ENCODE results near the gene LYPD5. TPM values are rescaled to one million over a fixed set of nuclear protein-coding genes. Genes with fewer than 3 reads are reported as not detected.
A peak's percentile ranks its signal among the peaks of the same experiment; 100 is the strongest.
"Not testable (repeated sequence)": the region's sequence is repeated elsewhere in the genome, so short reads cannot be mapped to it uniquely, and the experiment has no call there.

Gene LYPD5
- total RNA-seq, 4 donors from 2014 or later = 2.1 to 5.2 (median 2.6) TPM; not detected in 1

DNA sequence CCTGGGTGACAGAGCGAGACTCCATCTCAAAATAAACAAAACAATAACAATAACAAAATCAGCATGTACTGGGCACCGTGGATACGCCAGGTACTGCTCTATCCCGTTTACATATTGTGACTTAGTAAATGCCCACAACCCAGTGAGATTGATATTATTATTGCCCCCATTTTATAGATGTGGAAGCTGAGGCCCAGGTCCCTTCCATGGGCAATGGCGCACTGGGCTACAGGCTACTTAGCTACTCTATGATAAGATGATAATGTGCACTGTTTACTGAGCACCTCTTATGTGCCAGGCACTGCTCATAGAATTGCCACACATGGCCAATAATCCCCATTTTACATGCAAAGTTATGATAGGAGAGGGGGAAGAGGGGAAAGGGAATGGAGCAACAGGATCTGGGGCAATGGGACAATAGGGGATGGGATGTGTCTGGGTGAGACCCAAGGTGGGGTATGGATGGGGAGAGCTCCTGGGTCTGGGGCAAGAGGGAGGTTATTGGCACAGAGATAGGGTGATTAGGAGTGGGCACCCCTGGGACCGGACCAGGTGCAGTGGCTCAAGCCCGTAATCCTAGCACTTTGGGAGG, 26.9 kb downstream of the LYPD5 start:
- Histone ChIP-seq H3K27ac (no peak overlapping the region), H3K36me3 (no peaks in the 10 kb centered on the region), H3K27me3 (no peaks in the 10 kb centered on the region), H3K9me3 (no peaks in the 10 kb centered on the region), H3K4me1 (peaks cover 31 to 60% (median 44%) of the 10 kb centered on the region in 4 donors), H3K4me3 (no peak overlapping the region)
- no peak for DNase-seq
- in situ Hi-C loops (cut with MboI; ENCODE audit: low pct_ligation_motif_present in 1 of 4, low pct_unique_long_range_greater_than_20kb in 1 of 4, low sequenced_read_pairs in 3 of 4) (no loop called here), intact Hi-C loops (cut with DNase I; ENCODE audit: low total_unique reads) (no loop called here)
- TF ChIP-seq POLR2AphosphoS5 (IDR thresholded peaks at IDR 0.05) (no peak), POLR2A (IDR thresholded peaks at IDR 0.05) (no peak), EP300 (IDR thresholded peaks at IDR 0.05; ENCODE audit: low read depth) (no peak)
- TF ChIP-seq, protein P1, sequence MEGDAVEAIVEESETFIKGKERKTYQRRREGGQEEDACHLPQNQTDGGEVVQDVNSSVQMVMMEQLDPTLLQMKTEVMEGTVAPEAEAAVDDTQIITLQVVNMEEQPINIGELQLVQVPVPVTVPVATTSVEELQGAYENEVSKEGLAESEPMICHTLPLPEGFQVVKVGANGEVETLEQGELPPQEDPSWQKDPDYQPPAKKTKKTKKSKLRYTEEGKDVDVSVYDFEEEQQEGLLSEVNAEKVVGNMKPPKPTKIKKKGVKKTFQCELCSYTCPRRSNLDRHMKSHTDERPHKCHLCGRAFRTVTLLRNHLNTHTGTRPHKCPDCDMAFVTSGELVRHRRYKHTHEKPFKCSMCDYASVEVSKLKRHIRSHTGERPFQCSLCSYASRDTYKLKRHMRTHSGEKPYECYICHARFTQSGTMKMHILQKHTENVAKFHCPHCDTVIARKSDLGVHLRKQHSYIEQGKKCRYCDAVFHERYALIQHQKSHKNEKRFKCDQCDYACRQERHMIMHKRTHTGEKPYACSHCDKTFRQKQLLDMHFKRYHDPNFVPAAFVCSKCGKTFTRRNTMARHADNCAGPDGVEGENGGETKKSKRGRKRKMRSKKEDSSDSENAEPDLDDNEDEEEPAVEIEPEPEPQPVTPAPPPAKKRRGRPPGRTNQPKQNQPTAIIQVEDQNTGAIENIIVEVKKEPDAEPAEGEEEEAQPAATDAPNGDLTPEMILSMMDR (IDR thresholded peaks at IDR 0.05) = no peak
- 62 to 80% methylated on average over 4 to 7 of the region's 7 CpGs for WGBS, 2 donors (ENCODE audit: low coverage in 1 of 2)

DNA sequence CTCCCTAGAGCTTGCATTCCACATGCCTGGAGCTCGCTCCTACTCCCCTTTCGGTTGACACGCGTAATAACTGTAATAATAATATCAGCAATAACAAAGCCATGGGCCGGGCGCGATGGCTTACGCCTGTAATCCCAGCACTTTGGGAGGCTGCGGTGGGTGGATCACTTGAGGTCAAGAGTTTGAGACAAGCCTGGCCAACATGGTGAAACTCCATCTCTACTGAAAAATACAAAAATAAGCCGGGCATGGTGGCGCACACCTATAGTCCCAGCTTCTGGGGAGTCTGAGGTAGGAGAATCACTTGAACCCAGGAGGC, 27.3 kb downstream of the LYPD5 start:
- intact Hi-C loops (cut with DNase I; ENCODE audit: low total_unique reads); H3K36me3 ChIP-seq; H3K27ac ChIP-seq; H3K4me3 ChIP-seq; in situ Hi-C loops (cut with MboI; ENCODE audit: low pct_ligation_motif_present in 1 of 4, low pct_unique_long_range_greater_than_20kb in 1 of 4, low sequenced_read_pairs in 3 of 4); H3K27me3 ChIP-seq; H3K9me3 ChIP-seq; DNase-seq: not testable (repeated sequence)
- 43 to 45% methylated on average over 5 to 11 of the region's 11 CpGs for WGBS, 2 donors (ENCODE audit: low coverage in 1 of 2)
- peaks cover 31 to 57% (median 41%) of the 10 kb centered on the region in 4 donors for H3K4me1 ChIP-seq

DNA sequence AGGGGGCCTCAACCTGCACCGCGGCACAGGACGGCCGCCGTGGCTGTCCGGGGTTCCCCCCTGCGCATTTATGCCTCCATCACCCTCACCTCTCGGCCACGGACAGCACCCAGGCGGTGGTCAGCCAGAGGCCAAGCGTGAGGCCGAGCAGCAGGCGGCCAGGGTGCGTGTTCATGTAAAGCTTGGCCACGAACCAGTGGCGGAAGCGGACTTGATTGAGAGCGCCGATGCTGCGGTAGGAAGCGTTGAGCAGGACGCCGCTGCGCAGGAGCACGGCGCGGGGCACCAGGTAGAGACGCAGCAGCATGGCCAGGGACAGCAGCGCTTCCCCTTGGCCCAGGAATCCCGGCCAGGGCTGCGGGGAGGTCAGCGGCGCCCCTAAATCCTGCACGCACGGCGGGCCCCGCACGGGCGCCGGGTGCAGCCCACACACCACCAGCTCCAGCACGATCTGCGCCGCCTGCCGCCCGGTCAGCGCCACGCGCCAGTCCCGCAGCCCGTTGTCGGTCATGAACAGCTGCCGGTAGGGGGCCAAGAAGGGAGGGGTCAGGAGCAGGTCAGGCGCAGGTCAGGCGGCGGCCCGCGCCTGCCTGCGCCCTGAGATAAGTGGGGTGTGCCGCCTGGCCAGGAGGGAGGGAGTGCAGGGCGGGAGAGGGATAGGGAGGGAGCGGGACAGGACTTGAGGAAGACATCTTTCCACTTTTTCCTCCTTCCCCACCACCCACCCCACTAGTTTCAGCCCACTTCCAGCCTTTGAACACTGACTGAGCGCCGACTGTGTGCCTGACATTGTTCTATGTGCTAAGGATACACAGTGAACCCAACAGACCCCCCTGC, 27.9 kb downstream of the LYPD5 start:
- no peaks in the 10 kb centered on the region for H3K36me3 ChIP-seq
- intact Hi-C loops (cut with DNase I; ENCODE audit: low total_unique reads) = no loop called here
- no peaks in the 10 kb centered on the region for H3K9me3 ChIP-seq
- in situ Hi-C loops (cut with MboI; ENCODE audit: low pct_ligation_motif_present in 1 of 4, low pct_unique_long_range_greater_than_20kb in 1 of 4, low sequenced_read_pairs in 3 of 4) = no loop called here
- H3K4me1 ChIP-seq = peaks cover 31 to 56% (median 41%) of the 10 kb centered on the region in 4 donors
- peak; percentile 78 for DNase-seq
- no peak overlapping the region for H3K27ac ChIP-seq
- WGBS, 2 donors (ENCODE audit: low coverage in 1 of 2) = 18 to 42% methylated on average over 19 to 38 of the region's 63 CpGs
- TF ChIP-seq POLR2A (IDR thresholded peaks at IDR 0.05) (no peak), EP300 (IDR thresholded peaks at IDR 0.05; ENCODE audit: low read depth) (no peak), POLR2AphosphoS5 (IDR thresholded peaks at IDR 0.05) (peak in 1 of 3 donors; percentile 30)
- TF ChIP-seq, protein P1 (IDR thresholded peaks at IDR 0.05) = peak; percentile 50 to 90 (median 59)
- peak overlapping the region in 1 of 4 donors; percentile 16 for H3K4me3 ChIP-seq
- H3K27me3 ChIP-seq = no peaks in the 10 kb centered on the region

DNA sequence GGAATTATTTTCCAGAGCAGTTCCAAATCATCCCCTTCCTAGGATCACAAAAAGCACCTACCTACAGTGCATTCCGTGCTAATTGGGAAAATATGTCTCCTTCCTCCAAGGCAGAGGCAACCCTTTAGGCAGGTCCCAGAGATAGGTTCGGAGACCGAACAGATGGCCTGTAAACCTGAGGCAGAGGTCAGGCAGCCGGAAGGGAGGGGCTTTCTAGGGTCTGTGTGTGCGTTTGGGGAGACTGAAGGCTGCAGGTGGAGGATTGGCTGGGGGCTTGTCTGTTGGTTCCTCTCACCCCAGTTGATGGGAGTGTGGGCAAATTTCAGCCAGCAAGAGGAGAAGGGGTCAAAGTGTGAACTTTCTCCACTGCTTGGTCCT, 28.5 kb downstream of the LYPD5 start:
- 70% methylated on average over 5 of the region's 5 CpGs; no CpG with 5 or more reads in 1 of the 2 donors for WGBS, 2 donors (ENCODE audit: low coverage in 1 of 2)
- no peaks in the 10 kb centered on the region for H3K9me3 ChIP-seq
- H3K27me3 ChIP-seq = no peaks in the 10 kb centered on the region
- in situ Hi-C loops (cut with MboI; ENCODE audit: low pct_ligation_motif_present in 1 of 4, low pct_unique_long_range_greater_than_20kb in 1 of 4, low sequenced_read_pairs in 3 of 4) = no loop called here
- H3K36me3 ChIP-seq = no peaks in the 10 kb centered on the region
- DNase-seq = no peak
- no peak overlapping the region for H3K27ac ChIP-seq
- peaks cover 27 to 56% (median 41%) of the 10 kb centered on the region in 4 donors for H3K4me1 ChIP-seq
- H3K4me3 ChIP-seq = no peak overlapping the region
- TF ChIP-seq EP300 (IDR thresholded peaks at IDR 0.05; ENCODE audit: low read depth) (no peak), POLR2A (IDR thresholded peaks at IDR 0.05) (no peak), POLR2AphosphoS5 (IDR thresholded peaks at IDR 0.05) (no peak)
- TF ChIP-seq, protein P1 (IDR thresholded peaks at IDR 0.05) = no peak
- intact Hi-C loops (cut with DNase I; ENCODE audit: low total_unique reads) = no loop called here

Data from transverse colon (tissue), 4 donors.